ENCODE results near the gene ARMH3.

GRCh38 chr10:102067091-102067916 is 11.3 kb upstream of the ARMH3 start:
- TF ChIP-seq POLR2A (IDR thresholded peaks at IDR 0.05) (no peak), CTCF (IDR thresholded peaks at IDR 0.05 in 4 of 5, conservative IDR thresholded peaks at IDR 0.05 in 1 of 5) (no peak)

Data from gastrocnemius medialis (tissue), 4 donors.